Measurements from ENCODE around the gene TCF19.

TCF19 gene

GRCh38 chr6:31116661-31117385 is 41.6 kb upstream of the TCF19 start:
- Histone ChIP-seq H3K27me3 (ENCODE audit: control insufficient read depth in 2 of 2, insufficient read depth in 2 of 2, low read length in 2 of 2) (peaks cover 0 to 3% of the 10 kb centered on the region in 2 donors), H3K27ac (ENCODE audit: low read depth in 2 of 2, low read length in 2 of 2) (no peak overlapping the region), H3K4me3 (ENCODE audit: low read length in 2 of 2) (peak overlapping the region in 1 of 2 donors; percentile 41), H3K9ac (ENCODE audit: low read depth in 1 of 2, low read length in 2 of 2) (no peak overlapping the region), H3K9me3 (ENCODE audit: control insufficient read depth in 2 of 2, low read length in 2 of 2) (no peaks in the 10 kb centered on the region), H3K36me3 (ENCODE audit: control insufficient read depth in 2 of 2, insufficient read depth in 2 of 2, low read length in 2 of 2) (no peaks in the 10 kb centered on the region), H3K4me1 (ENCODE audit: control insufficient read depth in 2 of 2, insufficient read depth in 2 of 2, low read length in 2 of 2) (peaks cover 10 to 12% of the 10 kb centered on the region in 2 donors)

DNA sequence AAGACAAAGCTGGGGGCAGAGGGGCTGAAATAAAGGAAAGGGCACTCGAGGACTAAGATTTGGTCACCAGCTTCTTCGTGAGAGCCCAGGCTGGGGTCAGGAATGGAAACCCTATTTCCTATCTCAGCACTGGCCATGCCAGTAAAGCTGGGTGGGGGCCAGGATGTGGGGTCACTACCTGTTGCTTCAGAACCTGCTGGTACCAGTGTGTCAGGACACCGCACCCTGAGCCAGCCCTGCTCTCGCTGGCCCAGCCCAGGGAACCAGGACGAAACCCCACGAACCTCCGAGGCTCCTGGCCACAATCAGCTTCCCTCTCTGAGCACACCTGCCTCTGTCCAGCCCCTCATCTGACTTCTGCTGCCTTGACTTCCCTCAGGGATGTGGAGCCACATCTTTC is 40.2 kb upstream of the TCF19 start:
- Histone ChIP-seq H3K27ac (ENCODE audit: low read depth in 2 of 2, low read length in 2 of 2) (no peak overlapping the region), H3K4me1 (ENCODE audit: control insufficient read depth in 2 of 2, insufficient read depth in 2 of 2, low read length in 2 of 2) (peaks cover 10 to 19% of the 10 kb centered on the region in 2 donors), H3K36me3 (ENCODE audit: control insufficient read depth in 2 of 2, insufficient read depth in 2 of 2, low read length in 2 of 2) (no peaks in the 10 kb centered on the region), H3K9me3 (ENCODE audit: control insufficient read depth in 2 of 2, low read length in 2 of 2) (no peaks in the 10 kb centered on the region), H3K4me3 (ENCODE audit: low read length in 2 of 2) (no peak overlapping the region), H3K27me3 (ENCODE audit: control insufficient read depth in 2 of 2, insufficient read depth in 2 of 2, low read length in 2 of 2) (peaks cover 0 to 3% of the 10 kb centered on the region in 2 donors), H3K9ac (ENCODE audit: low read depth in 1 of 2, low read length in 2 of 2) (no peak overlapping the region)

- H3K9ac ChIP-seq (ENCODE audit: low read depth in 1 of 2, low read length in 2 of 2), result no peak within 1 kb of the TSS
- H3K36me3 ChIP-seq (ENCODE audit: control insufficient read depth in 2 of 2, insufficient read depth in 2 of 2, low read length in 2 of 2), result no peaks in the 10 kb centered on the region
- H3K4me1 ChIP-seq (ENCODE audit: control insufficient read depth in 2 of 2, insufficient read depth in 2 of 2, low read length in 2 of 2), result peaks cover 1 to 8% of the 10 kb centered on the region in 2 donors
- H3K27ac ChIP-seq (ENCODE audit: low read depth in 2 of 2, low read length in 2 of 2), result no peak within 1 kb of the TSS
- peaks cover 0 to 3% of the 10 kb centered on the region in 2 donors for H3K27me3 ChIP-seq (ENCODE audit: control insufficient read depth in 2 of 2, insufficient read depth in 2 of 2, low read length in 2 of 2)
- H3K9me3 ChIP-seq (ENCODE audit: control insufficient read depth in 2 of 2, low read length in 2 of 2), result no peaks in the 10 kb centered on the region
- H3K4me3 ChIP-seq (ENCODE audit: low read length in 2 of 2), result no peak within 1 kb of the TSS
Observed at GRCh38 chr6:31120151-31120915, 38.1 kb upstream of the TCF19 start, which contains the start of gene CDSN. CDSN (minus strand) TSS chr6:31120446; CDS start chr6:31120419, 27 bp downstream.

GRCh38 chr6:31121131-31121790 is 37.1 kb upstream of the TCF19 start:
- H3K27me3 ChIP-seq (ENCODE audit: control insufficient read depth in 2 of 2, insufficient read depth in 2 of 2, low read length in 2 of 2), result peaks cover 0 to 3% of the 10 kb centered on the region in 2 donors
- peaks cover 0 to 8% of the 10 kb centered on the region in 2 donors for H3K4me1 ChIP-seq (ENCODE audit: control insufficient read depth in 2 of 2, insufficient read depth in 2 of 2, low read length in 2 of 2)
- no peaks in the 10 kb centered on the region for H3K9me3 ChIP-seq (ENCODE audit: control insufficient read depth in 2 of 2, low read length in 2 of 2)
- no peak overlapping the region for H3K27ac ChIP-seq (ENCODE audit: low read depth in 2 of 2, low read length in 2 of 2)
- no peak overlapping the region for H3K4me3 ChIP-seq (ENCODE audit: low read length in 2 of 2)
- no peak overlapping the region for H3K9ac ChIP-seq (ENCODE audit: low read depth in 1 of 2, low read length in 2 of 2)
- H3K36me3 ChIP-seq (ENCODE audit: control insufficient read depth in 2 of 2, insufficient read depth in 2 of 2, low read length in 2 of 2), result no peaks in the 10 kb centered on the region

GRCh38 chr6:31122791-31123706 is 35.3 kb upstream of the TCF19 start:
- Histone ChIP-seq H3K4me1 (ENCODE audit: control insufficient read depth in 2 of 2, insufficient read depth in 2 of 2, low read length in 2 of 2) (peaks cover 3 to 13% of the 10 kb centered on the region in 2 donors), H3K27me3 (ENCODE audit: control insufficient read depth in 2 of 2, insufficient read depth in 2 of 2, low read length in 2 of 2) (peaks cover 0 to 3% of the 10 kb centered on the region in 2 donors), H3K4me3 (ENCODE audit: low read length in 2 of 2) (no peak overlapping the region), H3K36me3 (ENCODE audit: control insufficient read depth in 2 of 2, insufficient read depth in 2 of 2, low read length in 2 of 2) (no peaks in the 10 kb centered on the region), H3K9me3 (ENCODE audit: control insufficient read depth in 2 of 2, low read length in 2 of 2) (no peaks in the 10 kb centered on the region), H3K9ac (ENCODE audit: low read depth in 1 of 2, low read length in 2 of 2) (no peak overlapping the region), H3K27ac (ENCODE audit: low read depth in 2 of 2, low read length in 2 of 2) (peak overlapping the region in 1 of 2 donors; percentile 16)

- H3K36me3 ChIP-seq (ENCODE audit: control insufficient read depth in 2 of 2, insufficient read depth in 2 of 2, low read length in 2 of 2), result no peaks in the 10 kb centered on the region
- no peaks in the 10 kb centered on the region for H3K27me3 ChIP-seq (ENCODE audit: control insufficient read depth in 2 of 2, insufficient read depth in 2 of 2, low read length in 2 of 2)
- peaks cover 3 to 13% of the 10 kb centered on the region in 2 donors for H3K4me1 ChIP-seq (ENCODE audit: control insufficient read depth in 2 of 2, insufficient read depth in 2 of 2, low read length in 2 of 2)
- H3K27ac ChIP-seq (ENCODE audit: low read depth in 2 of 2, low read length in 2 of 2), result no peak overlapping the region
- H3K4me3 ChIP-seq (ENCODE audit: low read length in 2 of 2), result no peak overlapping the region
- H3K9ac ChIP-seq (ENCODE audit: low read depth in 1 of 2, low read length in 2 of 2), result no peak overlapping the region
- H3K9me3 ChIP-seq (ENCODE audit: control insufficient read depth in 2 of 2, low read length in 2 of 2), result no peaks in the 10 kb centered on the region
Observed at GRCh38 chr6:31125162-31125561, 33.2 kb upstream of the TCF19 start.

DNA sequence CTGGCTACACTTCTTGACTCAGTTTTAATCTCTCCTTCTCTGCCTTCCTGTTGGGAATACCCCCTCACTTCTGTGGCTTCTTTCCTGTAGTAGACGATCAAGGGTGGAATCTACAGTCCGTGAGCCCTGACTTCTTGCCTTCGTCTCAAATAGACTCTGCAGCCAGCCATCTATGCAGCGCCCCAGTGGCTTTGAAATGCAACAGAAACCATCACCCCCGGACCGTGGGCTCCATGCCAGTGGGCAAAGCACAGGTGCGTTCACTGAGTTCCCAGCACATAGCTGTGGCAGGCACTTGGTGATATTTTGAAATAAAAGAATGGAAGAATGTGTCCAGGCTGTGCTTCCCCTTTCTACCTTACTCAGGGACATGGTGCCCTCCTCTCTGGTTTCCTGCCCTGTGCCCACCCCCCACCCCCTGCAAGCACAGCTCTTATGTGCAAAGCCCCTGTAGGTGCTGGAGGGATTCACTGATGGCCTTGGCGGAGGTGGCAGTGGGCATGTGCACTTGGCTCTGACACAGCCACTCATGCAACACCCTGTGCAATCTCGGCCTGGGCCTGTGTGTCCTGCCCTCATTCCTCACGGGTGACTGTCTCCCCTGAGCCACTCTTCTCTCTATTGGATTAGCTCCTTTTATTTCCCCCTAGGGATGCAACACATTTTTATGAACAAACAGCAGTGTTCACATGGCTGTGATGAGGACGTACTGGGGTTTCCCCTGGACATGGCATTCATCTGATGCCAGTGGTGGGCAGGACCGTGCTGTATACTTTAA is 32.6 kb upstream of the TCF19 start:
- Histone ChIP-seq H3K4me1 (ENCODE audit: control insufficient read depth in 2 of 2, insufficient read depth in 2 of 2, low read length in 2 of 2) (peaks cover 3 to 13% of the 10 kb centered on the region in 2 donors), H3K9ac (ENCODE audit: low read depth in 1 of 2, low read length in 2 of 2) (no peak overlapping the region), H3K36me3 (ENCODE audit: control insufficient read depth in 2 of 2, insufficient read depth in 2 of 2, low read length in 2 of 2) (no peaks in the 10 kb centered on the region), H3K27me3 (ENCODE audit: control insufficient read depth in 2 of 2, insufficient read depth in 2 of 2, low read length in 2 of 2) (no peaks in the 10 kb centered on the region), H3K9me3 (ENCODE audit: control insufficient read depth in 2 of 2, low read length in 2 of 2) (no peaks in the 10 kb centered on the region), H3K4me3 (ENCODE audit: low read length in 2 of 2) (no peak overlapping the region), H3K27ac (ENCODE audit: low read depth in 2 of 2, low read length in 2 of 2) (no peak overlapping the region)

DNA sequence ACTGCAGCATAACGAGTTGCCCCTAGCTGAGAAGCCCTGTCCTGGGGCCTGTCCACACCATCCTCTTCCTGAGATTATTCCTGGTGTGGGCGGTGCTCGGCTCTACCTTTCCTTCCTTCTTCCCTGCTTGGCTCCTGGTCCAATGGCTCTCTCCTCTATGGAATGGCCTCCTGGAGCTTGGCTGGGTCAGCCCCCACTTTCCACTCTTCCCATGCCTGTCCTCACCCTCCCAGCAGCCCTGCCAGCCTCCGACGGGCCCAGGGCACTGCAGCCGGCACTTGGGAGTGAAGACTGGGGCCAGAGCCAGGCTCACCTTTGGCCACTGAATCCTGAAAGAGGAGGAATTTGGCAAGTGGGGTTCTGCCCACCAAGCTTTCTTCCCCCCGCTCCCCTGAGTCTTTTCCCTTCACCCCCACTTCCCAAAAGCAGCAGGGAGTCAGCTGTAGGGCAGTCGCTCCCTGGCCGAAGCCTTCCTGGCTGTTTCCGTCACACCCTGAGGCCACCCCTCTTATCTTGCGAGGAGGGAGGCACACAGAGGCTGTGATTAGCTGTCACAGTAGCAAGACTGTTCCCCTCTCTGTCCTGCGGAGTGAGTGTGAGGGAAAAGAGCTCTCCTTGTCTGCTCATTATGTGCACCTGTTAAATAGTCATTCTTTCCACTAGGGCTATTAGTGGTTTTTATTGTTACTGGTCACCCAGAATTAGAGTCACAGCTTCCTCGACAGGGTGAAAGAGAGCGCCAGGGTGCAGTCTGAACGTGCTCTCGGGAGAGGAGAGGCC is 31.8 kb upstream of the TCF19 start:
- Histone ChIP-seq H3K4me3 (ENCODE audit: low read length in 2 of 2) (no peak overlapping the region), H3K9me3 (ENCODE audit: control insufficient read depth in 2 of 2, low read length in 2 of 2) (no peaks in the 10 kb centered on the region), H3K4me1 (ENCODE audit: control insufficient read depth in 2 of 2, insufficient read depth in 2 of 2, low read length in 2 of 2) (peaks cover 3 to 13% of the 10 kb centered on the region in 2 donors), H3K27me3 (ENCODE audit: control insufficient read depth in 2 of 2, insufficient read depth in 2 of 2, low read length in 2 of 2) (no peaks in the 10 kb centered on the region), H3K27ac (ENCODE audit: low read depth in 2 of 2, low read length in 2 of 2) (no peak overlapping the region), H3K9ac (ENCODE audit: low read depth in 1 of 2, low read length in 2 of 2) (no peak overlapping the region), H3K36me3 (ENCODE audit: control insufficient read depth in 2 of 2, insufficient read depth in 2 of 2, low read length in 2 of 2) (no peaks in the 10 kb centered on the region)

Data from mucosa of rectum (tissue), 2 donors.